ENCODE data around the gene IL36B.

The IL36B gene

GRCh38 chr2:113057117-113057516 is 4.5 kb upstream of the IL36B start:
- in situ Hi-C loops (cut with HindIII; ENCODE audit: low sequenced_read_pairs), result no loop called here
- TF ChIP-seq, protein P1, sequence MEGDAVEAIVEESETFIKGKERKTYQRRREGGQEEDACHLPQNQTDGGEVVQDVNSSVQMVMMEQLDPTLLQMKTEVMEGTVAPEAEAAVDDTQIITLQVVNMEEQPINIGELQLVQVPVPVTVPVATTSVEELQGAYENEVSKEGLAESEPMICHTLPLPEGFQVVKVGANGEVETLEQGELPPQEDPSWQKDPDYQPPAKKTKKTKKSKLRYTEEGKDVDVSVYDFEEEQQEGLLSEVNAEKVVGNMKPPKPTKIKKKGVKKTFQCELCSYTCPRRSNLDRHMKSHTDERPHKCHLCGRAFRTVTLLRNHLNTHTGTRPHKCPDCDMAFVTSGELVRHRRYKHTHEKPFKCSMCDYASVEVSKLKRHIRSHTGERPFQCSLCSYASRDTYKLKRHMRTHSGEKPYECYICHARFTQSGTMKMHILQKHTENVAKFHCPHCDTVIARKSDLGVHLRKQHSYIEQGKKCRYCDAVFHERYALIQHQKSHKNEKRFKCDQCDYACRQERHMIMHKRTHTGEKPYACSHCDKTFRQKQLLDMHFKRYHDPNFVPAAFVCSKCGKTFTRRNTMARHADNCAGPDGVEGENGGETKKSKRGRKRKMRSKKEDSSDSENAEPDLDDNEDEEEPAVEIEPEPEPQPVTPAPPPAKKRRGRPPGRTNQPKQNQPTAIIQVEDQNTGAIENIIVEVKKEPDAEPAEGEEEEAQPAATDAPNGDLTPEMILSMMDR (IDR thresholded peaks at IDR 0.05; ENCODE audit: low read depth, low read length, missing control alignments), result no peak
- H3K4me3 ChIP-seq (ENCODE audit: low read depth, low read length), result no peak overlapping the region
- no peak for DNase-seq (ENCODE audit: low read depth)

DNA sequence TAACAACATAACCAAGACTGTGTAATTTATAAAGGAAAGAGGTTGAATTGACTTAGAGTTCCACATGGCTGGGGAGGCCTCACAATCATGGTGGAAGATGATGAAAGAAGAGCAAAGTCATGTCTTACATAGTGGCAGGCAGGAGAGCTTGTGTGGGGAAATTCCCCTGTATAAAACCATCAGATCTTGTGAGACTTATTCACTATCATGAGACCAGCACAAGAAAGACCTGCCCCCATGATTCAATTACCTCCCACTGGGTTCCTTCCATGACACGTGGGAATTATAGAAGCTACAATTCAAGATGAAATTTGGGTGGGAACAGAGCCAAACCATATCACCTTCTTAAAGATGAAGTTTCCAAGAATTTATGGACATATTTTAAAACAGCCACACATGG is 3.9 kb upstream of the IL36B start:
- TF ChIP-seq, protein P1 (IDR thresholded peaks at IDR 0.05; ENCODE audit: low read depth, low read length, missing control alignments), result no peak
- in situ Hi-C loops (cut with HindIII; ENCODE audit: low sequenced_read_pairs), result no loop called here
- DNase-seq (ENCODE audit: low read depth), result no peak
- H3K4me3 ChIP-seq (ENCODE audit: low read depth, low read length), result no peak overlapping the region

DNA sequence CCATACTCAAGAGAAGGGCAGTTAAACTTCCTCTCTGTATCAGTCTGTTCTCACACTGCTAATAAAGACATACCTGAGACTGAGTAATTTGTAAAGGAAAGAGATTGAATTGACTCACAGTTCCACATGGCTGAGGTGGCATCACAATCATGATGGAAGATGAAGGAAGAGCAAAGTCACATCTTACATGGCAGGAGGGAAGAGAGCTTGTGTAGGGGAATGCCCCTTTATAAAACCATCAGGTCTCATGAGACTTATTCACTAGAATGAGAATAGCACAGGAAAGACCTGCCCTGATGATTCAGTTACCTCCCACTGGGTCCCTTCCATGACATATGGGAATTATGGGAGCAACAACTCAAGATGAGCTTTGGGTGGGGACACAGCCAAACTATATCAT is 1.4 kb upstream of the IL36B start:
- TF ChIP-seq, protein P1 (IDR thresholded peaks at IDR 0.05; ENCODE audit: low read depth, low read length, missing control alignments), result no peak
- in situ Hi-C loops (cut with HindIII; ENCODE audit: low sequenced_read_pairs), result no loop called here
- DNase-seq (ENCODE audit: low read depth), result no peak
- H3K4me3 ChIP-seq (ENCODE audit: low read depth, low read length), result no peak overlapping the region

DNA sequence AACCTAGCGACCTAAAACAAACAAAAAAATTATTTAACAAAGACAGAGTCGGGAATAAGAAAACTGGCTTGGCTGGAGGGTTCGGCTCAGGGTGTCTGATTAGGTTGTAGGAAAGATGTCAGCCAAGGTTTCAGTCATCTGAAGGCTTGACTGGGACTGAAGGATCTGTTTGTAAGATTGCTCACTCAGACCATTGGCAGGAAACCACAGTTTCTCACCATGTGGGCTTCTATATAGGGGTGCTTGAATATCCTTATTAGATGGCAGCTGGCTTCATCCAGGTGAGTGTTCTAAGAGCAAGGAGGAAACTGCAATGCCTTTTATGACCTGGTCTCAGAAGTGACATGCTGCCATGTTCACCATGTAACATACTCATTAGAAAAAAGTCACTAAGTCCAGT is 999 bp upstream of the IL36B start:
- TF ChIP-seq, protein P1 (IDR thresholded peaks at IDR 0.05; ENCODE audit: low read depth, low read length, missing control alignments), result no peak
- in situ Hi-C loops (cut with HindIII; ENCODE audit: low sequenced_read_pairs), result no loop called here

GRCh38 chr2:113050921-113051895 is 1.5 kb downstream of the IL36B start:
- no peak for DNase-seq (ENCODE audit: low read depth)
- no peak overlapping the region for H3K4me3 ChIP-seq (ENCODE audit: low read depth, low read length)
- TF ChIP-seq, protein P1 (IDR thresholded peaks at IDR 0.05; ENCODE audit: low read depth, low read length, missing control alignments), result no peak
- in situ Hi-C loops (cut with HindIII; ENCODE audit: low sequenced_read_pairs), result no loop called here

More for the DNA sequence above, 999 bp upstream of the IL36B start:
- no peak for DNase-seq (ENCODE audit: low read depth)
- no peak overlapping the region for H3K4me3 ChIP-seq (ENCODE audit: low read depth, low read length)

DNA sequence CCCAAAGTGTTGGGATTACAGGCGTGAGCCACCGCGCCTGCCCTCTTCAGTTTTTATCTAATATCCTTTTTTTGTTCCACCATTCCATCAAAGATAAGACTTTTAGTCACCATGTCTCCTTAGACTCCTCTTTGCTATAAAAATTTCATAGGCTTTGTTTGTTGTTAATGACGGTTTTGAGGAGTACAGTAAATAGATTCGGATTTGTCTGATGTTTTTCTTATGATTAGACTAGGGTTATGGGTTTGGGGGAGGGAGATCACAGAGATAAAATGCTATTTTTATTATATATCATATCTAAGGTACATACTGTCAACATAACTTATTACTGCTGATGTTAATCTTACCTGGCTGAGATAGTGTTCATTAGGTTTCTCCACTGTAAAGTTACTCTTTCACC is 6.2 kb downstream of the IL36B start:
- H3K4me3 ChIP-seq (ENCODE audit: low read depth, low read length), result no peak overlapping the region
- in situ Hi-C loops (cut with HindIII; ENCODE audit: low sequenced_read_pairs), result no loop called here
- TF ChIP-seq, protein P1 (IDR thresholded peaks at IDR 0.05; ENCODE audit: low read depth, low read length, missing control alignments), result no peak
- DNase-seq (ENCODE audit: low read depth), result no peak

All from astrocyte of the cerebellum (primary cell).